HepG2 (cell line): Measurements from ENCODE around the gene HMGN4. TPM values are rescaled to one million over a fixed set of nuclear protein-coding genes. Genes with fewer than 3 reads are reported as not detected.
A peak's percentile ranks its signal among the peaks of the same experiment; 100 is the strongest.

Experiments
- ATF4 ChIP-seq, 2 experiments: fragments of 450-650 bp in 1 of 2; sonication (generic) in 1 of 2; formaldehyde crosslinking; IDR thresholded peaks; 2 replicates each; pipeline versions ENCODE4 v1.5.0 to v1.8.0; 2020 to 2022; ENCODE audit warnings: mild to moderate bottlenecking in 1 of 2, missing genetic modification reagents in 1 of 2
- BCLAF1 ChIP-seq: fragments of 450-650 bp; IDR thresholded peaks from 2 replicates; pipeline ENCODE4 v1.6.1; 2017; ENCODE audit warnings: mild to moderate bottlenecking
- BORCS8-MEF2B ChIP-seq: sonication (generic); formaldehyde crosslinking; IDR thresholded peaks from 2 replicates; pipeline ENCODE4 v1.8.0; 2022; ENCODE audit warnings: mild to moderate bottlenecking, missing genetic modification reagents
- CC2D1A ChIP-seq: sonication (generic); formaldehyde crosslinking; IDR thresholded peaks from 2 replicates; pipeline ENCODE4 v1.8.1; 2023; ENCODE audit warnings: mild to moderate bottlenecking, missing genetic modification reagents
- CCAR2 ChIP-seq: fragments of 200-400 bp; formaldehyde crosslinking; optimal IDR thresholded peaks from 2 replicates; pipeline ENCODE3; 2018; ENCODE audit warnings: low read depth, mild to moderate bottlenecking, low read length, moderate library complexity
- FOSL2 ChIP-seq: sonication (generic); formaldehyde crosslinking; IDR thresholded peaks from 2 replicates; pipeline ENCODE4 v1.4.0; 2020; ENCODE audit warnings: missing genetic modification reagents
- ISL2 ChIP-seq: sonication (generic); formaldehyde crosslinking; IDR thresholded peaks from 2 replicates; pipeline ENCODE4 v1.5.0; 2020; ENCODE audit warnings: missing genetic modification reagents
- JUN ChIP-seq: sonication (generic); formaldehyde crosslinking; IDR thresholded peaks from 2 replicates; pipeline ENCODE4 v1.4.0; 2020; ENCODE audit warnings: mild to moderate bottlenecking, missing genetic modification reagents
- MLX ChIP-seq: IDR thresholded peaks from 2 replicates; pipeline ENCODE4 v1.6.1; 2016
- NR2C2 ChIP-seq: sonication (generic); formaldehyde crosslinking; IDR thresholded peaks from 2 replicates; pipeline ENCODE4 v1.4.0; 2020; ENCODE audit warnings: missing genetic modification reagents, mild to moderate bottlenecking, moderate library complexity, borderline replicate concordance
- POLR2G ChIP-seq: fragments of 200-400 bp; formaldehyde crosslinking; IDR thresholded peaks from 2 replicates; pipeline ENCODE4 v1.6.1; 2018; ENCODE audit warnings: mild to moderate bottlenecking, low read depth, low read length, moderate library complexity
- PPARG ChIP-seq: conservative IDR thresholded peaks from 2 replicates; pipeline ENCODE4 v1.6.1; 2016; ENCODE audit warnings: missing biosample characterization, missing genetic modification reagents
- REST ChIP-seq, 2 experiments: IDR thresholded peaks; 2 replicates each; pipeline ENCODE4 v1.6.1; 2011 to 2012; ENCODE audit warnings: low read length in 2 of 2, borderline replicate concordance in 1 of 2, low read depth in 1 of 2, mild to moderate bottlenecking in 1 of 2, moderate library complexity in 1 of 2
- SMAD9 ChIP-seq: sonication (generic); formaldehyde crosslinking; IDR thresholded peaks from 2 replicates; pipeline ENCODE4 v1.5.1; 2020; ENCODE audit warnings: mild to moderate bottlenecking, missing genetic modification reagents
- ZEB1 ChIP-seq: IDR thresholded peaks from 2 replicates; pipeline ENCODE4 v1.6.1; 2012; ENCODE audit warnings: mild to moderate bottlenecking, low read depth, inconsistent platforms; ENCODE audit not compliant: insufficient replicate concordance
- ZNF160 ChIP-seq: sonication (generic); formaldehyde crosslinking; IDR thresholded peaks from 2 replicates; pipeline ENCODE4 v1.8.0; 2022; ENCODE audit warnings: mild to moderate bottlenecking, inconsistent platforms, missing genetic modification reagents
- ZNF776 ChIP-seq: sonication (generic); formaldehyde crosslinking; IDR thresholded peaks from 2 replicates; pipeline ENCODE4 v1.4.0; 2020; ENCODE audit warnings: mild to moderate bottlenecking, missing genetic modification reagents
- ZNF891 ChIP-seq: sonication (generic); formaldehyde crosslinking; IDR thresholded peaks from 2 replicates; pipeline ENCODE4 v1.5.0; 2020; ENCODE audit warnings: mild to moderate bottlenecking, missing genetic modification reagents
- polyA plus RNA-seq, 8 experiments: library from polyadenylated mRNA; depleted of rRNA in 3 of 8; stranded (reverse) in 7 of 8; unstranded in 1 of 8; fragments of >200 nt; fragmentation: Illumina TruSeq in 4 of 8; extraction: Trizol in 4 of 8; gene quantifications; 2 replicates each; pipeline versions ENCODE4 v1.2.1 to v1.2.3, GENCODE V29; 2011 to 2016; ENCODE audit warnings: low read depth in 4 of 8, missing spikeins in 1 of 8, mixed read lengths in 1 of 8; ENCODE audit not compliant: insufficient read depth in 1 of 8
- total RNA-seq, 5 experiments: library from RNA; depleted of rRNA; stranded (reverse); fragments of >200 nt; fragmentation: Illumina TruSeq; extraction: Trizol; gene quantifications; 2 replicates each; pipeline ENCODE4 v1.2.3, GENCODE V29; 2016; ENCODE audit warnings: low read depth in 1 of 5

HMGN4 gene
- total and polyA plus RNA-seq, 2 of the 13 experiments (the other 11 are each of a cell fraction or from before 2014, with no cell fraction given) = 39.9 to 52.1 TPM

- TF ChIP-seq REST (IDR thresholded peaks at IDR 0.05; ENCODE audit: borderline replicate concordance in 1 of 2, low read depth in 1 of 2, low read length in 2 of 2) (no peak), POLR2G (0 out of 2 replicates have a peak, but pooled peaks have one; percentile 19), ZNF891 (CRISPR knock-in tag) (no peak), ATF4 (CRISPR knock-in tag; IDR thresholded peaks at IDR 0.05) (0 out of 4 replicates have a peak, but pooled peaks of 1 of the 2 experiments have one; percentile 29), BORCS8-MEF2B (no peak), CCAR2 (no peak), JUN (no peak), ZNF776 (CRISPR knock-in tag) (no peak), PPARG (CRISPR knock-in tag) (peak; percentile 43; the same call in 1 of the 2 replicates), BCLAF1 (no peak), FOSL2 (CRISPR knock-in tag) (peak; percentile 71), NR2C2 (CRISPR knock-in tag) (no peak), ZNF160 (0 out of 2 replicates have a peak, but pooled peaks have one; percentile 26), CC2D1A (CRISPR knock-in tag) (no peak), ISL2 (CRISPR knock-in tag) (peak; percentile 45; the same call in 1 of the 2 replicates), MLX (CRISPR knock-in tag) (0 out of 2 replicates have a peak, but pooled peaks have one; percentile 27), SMAD9 (CRISPR knock-in tag) (no peak), ZEB1 (peak; percentile 78)
Measured at GRCh38 chr6:26520850-26521599, 17.1 kb upstream of the HMGN4 start (continued).
